Skeletal muscle tissue (tissue), 4 donors: Measurements from ENCODE around the gene SLC6A2. TPM values are rescaled to one million over a fixed set of nuclear protein-coding genes. Genes with fewer than 3 reads are reported as not detected.

ENCODE experiments used
- H3K27ac ChIP-seq: one replicate; pipeline ENCODE4 v1.7.0; 2013; ENCODE audit warnings: mild to moderate bottlenecking, low read depth, low read length, inconsistent platforms
- H3K27me3 ChIP-seq, 3 donors: one replicate each; pipeline ENCODE4 v1.7.0; 2013; ENCODE audit warnings: low read length in 3 of 3; ENCODE audit not compliant: control insufficient read depth in 3 of 3, insufficient read depth in 3 of 3
- H3K36me3 ChIP-seq, 3 donors: one replicate each; pipeline ENCODE4 v1.7.0; 2013; ENCODE audit warnings: low read length in 3 of 3; ENCODE audit not compliant: control insufficient read depth in 3 of 3, insufficient read depth in 3 of 3
- H3K4me1 ChIP-seq, 3 donors: one replicate each; pipeline ENCODE4 v1.7.0; 2013; ENCODE audit warnings: low read length in 3 of 3, mild to moderate bottlenecking in 3 of 3; ENCODE audit not compliant: control insufficient read depth in 3 of 3, insufficient read depth in 3 of 3
- H3K4me3 ChIP-seq, 3 donors: one replicate each; pipeline ENCODE4 v1.7.0; 2013; ENCODE audit warnings: low read length in 3 of 3
- H3K9ac ChIP-seq, 3 donors: one replicate each; pipeline ENCODE4 v1.7.0; 2013; ENCODE audit warnings: low read length in 3 of 3, mild to moderate bottlenecking in 3 of 3, moderate library complexity in 2 of 3, low read depth in 1 of 3
- H3K9me3 ChIP-seq, 3 donors: one replicate each; pipeline ENCODE4 v1.7.0; 2013; ENCODE audit warnings: low read length in 3 of 3; ENCODE audit not compliant: control insufficient read depth in 3 of 3
- total RNA-seq: library from RNA; depleted of rRNA; stranded (reverse); fragments of >200 nt; gene quantifications from one replicate; pipeline ENCODE4 v1.2.3, GENCODE V29; 2014
- donor health status: Osteomylitis.

The SLC6A2 gene
- total RNA-seq, 1 donor from 2014 or later: 1.0 TPM

- no peak overlapping the region for H3K9ac ChIP-seq
- no peaks in the 10 kb centered on the region for H3K9me3 ChIP-seq
- H3K27me3 ChIP-seq: peaks cover 0 to 2% (median 0%) of the 10 kb centered on the region in 3 donors
- H3K27ac ChIP-seq: no peak overlapping the region
- no peaks in the 10 kb centered on the region for H3K4me1 ChIP-seq
- no peak overlapping the region for H3K4me3 ChIP-seq
- H3K36me3 ChIP-seq: no peaks in the 10 kb centered on the region
Measured at GRCh38 chr16:55628306-55628968, 27.4 kb upstream of the SLC6A2 start.

- peaks cover 0 to 2% (median 0%) of the 10 kb centered on the region in 3 donors for H3K27me3 ChIP-seq
- no peak overlapping the region for H3K4me3 ChIP-seq
- no peak overlapping the region for H3K27ac ChIP-seq
- H3K9ac ChIP-seq: no peak overlapping the region
- no peaks in the 10 kb centered on the region for H3K36me3 ChIP-seq
- H3K9me3 ChIP-seq: no peaks in the 10 kb centered on the region
- H3K4me1 ChIP-seq: no peaks in the 10 kb centered on the region
Measured at GRCh38 chr16:55630774-55631173, 25.0 kb upstream of the SLC6A2 start.

- H3K4me1 ChIP-seq: no peaks in the 10 kb centered on the region
- H3K9me3 ChIP-seq: no peaks in the 10 kb centered on the region
- no peaks in the 10 kb centered on the region for H3K36me3 ChIP-seq
- peaks cover 0 to 4% (median 4%) of the 10 kb centered on the region in 3 donors for H3K27me3 ChIP-seq
- no peak overlapping the region for H3K4me3 ChIP-seq
- H3K9ac ChIP-seq: no peak overlapping the region
- H3K27ac ChIP-seq: no peak overlapping the region
Measured at GRCh38 chr16:55632259-55632658, 23.5 kb upstream of the SLC6A2 start.

- Histone ChIP-seq H3K9ac (no peak overlapping the region), H3K4me1 (no peaks in the 10 kb centered on the region), H3K9me3 (no peaks in the 10 kb centered on the region), H3K4me3 (no peak overlapping the region), H3K27ac (no peak overlapping the region), H3K27me3 (peaks cover 0 to 10% (median 4%) of the 10 kb centered on the region in 3 donors), H3K36me3 (no peaks in the 10 kb centered on the region)
Measured at GRCh38 chr16:55634193-55634592, 21.6 kb upstream of the SLC6A2 start.

GRCh38 chr16:55638256-55638655 lies 17.5 kb upstream of the SLC6A2 start:
- Histone ChIP-seq H3K4me3 (no peak overlapping the region), H3K9me3 (no peaks in the 10 kb centered on the region), H3K36me3 (no peaks in the 10 kb centered on the region), H3K9ac (no peak overlapping the region), H3K27ac (no peak overlapping the region), H3K4me1 (no peaks in the 10 kb centered on the region), H3K27me3 (peaks cover 0 to 10% (median 4%) of the 10 kb centered on the region in 3 donors)

- Histone ChIP-seq H3K36me3 (no peaks in the 10 kb centered on the region), H3K27me3 (peaks cover 0 to 14% (median 8%) of the 10 kb centered on the region in 3 donors)
Measured at GRCh38 chr16:55640701-55641327, 15.0 kb upstream of the SLC6A2 start.

GRCh38 chr16:55641430-55642056 lies 14.2 kb upstream of the SLC6A2 start:
- H3K4me1 ChIP-seq: no peaks in the 10 kb centered on the region
- no peak overlapping the region for H3K4me3 ChIP-seq
- H3K36me3 ChIP-seq: no peaks in the 10 kb centered on the region
- no peak overlapping the region for H3K27ac ChIP-seq
- peaks cover 0 to 15% (median 8%) of the 10 kb centered on the region in 3 donors for H3K27me3 ChIP-seq
- no peak overlapping the region for H3K9ac ChIP-seq
- H3K9me3 ChIP-seq: no peaks in the 10 kb centered on the region

More at GRCh38 chr16:55640701-55641327, 15.0 kb upstream of the SLC6A2 start:
- no peak overlapping the region for H3K4me3 ChIP-seq
- H3K9ac ChIP-seq: no peak overlapping the region
- H3K9me3 ChIP-seq: no peaks in the 10 kb centered on the region
- H3K27ac ChIP-seq: no peak overlapping the region
- no peaks in the 10 kb centered on the region for H3K4me1 ChIP-seq

- no peaks in the 10 kb centered on the region for H3K4me1 ChIP-seq
- H3K4me3 ChIP-seq: no peak overlapping the region
- no peaks in the 10 kb centered on the region for H3K36me3 ChIP-seq
- peaks cover 0 to 14% (median 5%) of the 10 kb centered on the region in 3 donors for H3K27me3 ChIP-seq
- no peak overlapping the region for H3K27ac ChIP-seq
- no peak overlapping the region for H3K9ac ChIP-seq
- no peaks in the 10 kb centered on the region for H3K9me3 ChIP-seq
Measured at GRCh38 chr16:55642611-55643010, 13.2 kb upstream of the SLC6A2 start.

- Histone ChIP-seq H3K27ac (no peak overlapping the region), H3K9me3 (no peaks in the 10 kb centered on the region), H3K4me3 (no peak overlapping the region), H3K9ac (no peak overlapping the region), H3K36me3 (no peaks in the 10 kb centered on the region), H3K27me3 (peaks cover 0 to 8% (median 5%) of the 10 kb centered on the region in 3 donors), H3K4me1 (no peaks in the 10 kb centered on the region)
Measured at GRCh38 chr16:55643161-55643970, 12.4 kb upstream of the SLC6A2 start.
